ENCODE data around the gene CCDC7. TPM values are rescaled to one million over a fixed set of nuclear protein-coding genes. Genes with fewer than 3 reads are reported as not detected.
"Not testable (repeated sequence)": the region's sequence is repeated elsewhere in the genome, so short reads cannot be mapped to it uniquely, and the experiment has no call there.

CCDC7 gene
- 6.8 and 7.6 TPM in 2 replicates for total RNA-seq (2012; rRNA removed)

- H3K4me2 ChIP-seq (ENCODE audit: low read length), result peak within 1 kb of the TSS; percentile 98
- H3K4me1 ChIP-seq (ENCODE audit: control insufficient read depth, insufficient read depth, low read length), result peaks cover 11% of the 10 kb centered on the region
- H3K4me3 ChIP-seq (ENCODE audit: low read length), result peak within 1 kb of the TSS; percentile 96
- H3K9ac ChIP-seq (ENCODE audit: low read depth, low read length), result peak within 1 kb of the TSS; percentile 95
- no peaks in the 10 kb centered on the region for H3K36me3 ChIP-seq (ENCODE audit: insufficient read depth, low read length)
- H3K9me3 ChIP-seq (replicated peaks; ENCODE audit: low read length), result no peaks in the 10 kb centered on the region
- peaks cover 11% of the 10 kb centered on the region for H3K27me3 ChIP-seq (ENCODE audit: control insufficient read depth, insufficient read depth, low read length)
These were observed at the start of gene CCDC7 for GRCh38 chr10:32445740-32446535. Gene CCDC7, plus strand, starts transcription at chr10:32446140. Its CDS starts 5,503 bp downstream, at chr10:32451643.

GRCh38 chr10:32397163-32397562, 48.8 kb upstream of the CCDC7 start:
- not testable (repeated sequence) for H3K9ac ChIP-seq (ENCODE audit: low read depth, low read length); H3K4me2 ChIP-seq (ENCODE audit: low read length); H3K27me3 ChIP-seq (ENCODE audit: control insufficient read depth, insufficient read depth, low read length); H3K4me3 ChIP-seq (ENCODE audit: low read length); H3K36me3 ChIP-seq (ENCODE audit: insufficient read depth, low read length); H3K4me1 ChIP-seq (ENCODE audit: control insufficient read depth, insufficient read depth, low read length); H3K9me3 ChIP-seq (replicated peaks; ENCODE audit: low read length)

GRCh38 chr10:32399720-32400119, 46.2 kb upstream of the CCDC7 start:
- not testable (repeated sequence) for H3K9ac ChIP-seq (ENCODE audit: low read depth, low read length)

GRCh38 chr10:32400961-32401360, 45.0 kb upstream of the CCDC7 start:
- Histone ChIP-seq H3K9ac (ENCODE audit: low read depth, low read length) (no peak overlapping the region), H3K36me3 (ENCODE audit: insufficient read depth, low read length) (no peaks in the 10 kb centered on the region), H3K4me3 (ENCODE audit: low read length) (no peak overlapping the region), H3K27me3 (ENCODE audit: control insufficient read depth, insufficient read depth, low read length) (no peaks in the 10 kb centered on the region), H3K4me2 (ENCODE audit: low read length) (no peak overlapping the region), H3K4me1 (ENCODE audit: control insufficient read depth, insufficient read depth, low read length) (no peaks in the 10 kb centered on the region), H3K9me3 (replicated peaks; ENCODE audit: low read length) (no peaks in the 10 kb centered on the region)

More at GRCh38 chr10:32399720-32400119, 46.2 kb upstream of the CCDC7 start:
- not testable (repeated sequence) for H3K9me3 ChIP-seq (replicated peaks; ENCODE audit: low read length); H3K4me1 ChIP-seq (ENCODE audit: control insufficient read depth, insufficient read depth, low read length); H3K36me3 ChIP-seq (ENCODE audit: insufficient read depth, low read length); H3K27me3 ChIP-seq (ENCODE audit: control insufficient read depth, insufficient read depth, low read length); H3K4me3 ChIP-seq (ENCODE audit: low read length); H3K4me2 ChIP-seq (ENCODE audit: low read length)

GRCh38 chr10:32402499-32402898, 43.4 kb upstream of the CCDC7 start:
- no peak overlapping the region for H3K4me2 ChIP-seq (ENCODE audit: low read length)

GRCh38 chr10:32403091-32403490, 42.8 kb upstream of the CCDC7 start:
- Histone ChIP-seq H3K36me3 (ENCODE audit: insufficient read depth, low read length) (no peaks in the 10 kb centered on the region), H3K27me3 (ENCODE audit: control insufficient read depth, insufficient read depth, low read length) (no peaks in the 10 kb centered on the region), H3K9me3 (replicated peaks; ENCODE audit: low read length) (no peaks in the 10 kb centered on the region)

More at GRCh38 chr10:32402499-32402898, 43.4 kb upstream of the CCDC7 start:
- H3K9ac ChIP-seq (ENCODE audit: low read depth, low read length), result no peak overlapping the region
- H3K27me3 ChIP-seq (ENCODE audit: control insufficient read depth, insufficient read depth, low read length), result no peaks in the 10 kb centered on the region
- no peaks in the 10 kb centered on the region for H3K36me3 ChIP-seq (ENCODE audit: insufficient read depth, low read length)
- H3K4me3 ChIP-seq (ENCODE audit: low read length), result no peak overlapping the region
- H3K4me1 ChIP-seq (ENCODE audit: control insufficient read depth, insufficient read depth, low read length), result no peaks in the 10 kb centered on the region
- no peaks in the 10 kb centered on the region for H3K9me3 ChIP-seq (replicated peaks; ENCODE audit: low read length)

GRCh38 chr10:32408690-32409089, 37.2 kb upstream of the CCDC7 start:
- Histone ChIP-seq H3K27me3 (ENCODE audit: control insufficient read depth, insufficient read depth, low read length) (no peaks in the 10 kb centered on the region), H3K4me1 (ENCODE audit: control insufficient read depth, insufficient read depth, low read length) (peaks cover 12% of the 10 kb centered on the region), H3K4me2 (ENCODE audit: low read length) (no peak overlapping the region), H3K9me3 (replicated peaks; ENCODE audit: low read length) (no peaks in the 10 kb centered on the region), H3K36me3 (ENCODE audit: insufficient read depth, low read length) (no peaks in the 10 kb centered on the region), H3K4me3 (ENCODE audit: low read length) (no peak overlapping the region), H3K9ac (ENCODE audit: low read depth, low read length) (no peak overlapping the region)

More at GRCh38 chr10:32403091-32403490, 42.8 kb upstream of the CCDC7 start:
- no peaks in the 10 kb centered on the region for H3K4me1 ChIP-seq (ENCODE audit: control insufficient read depth, insufficient read depth, low read length)
- no peak overlapping the region for H3K4me3 ChIP-seq (ENCODE audit: low read length)
- no peak overlapping the region for H3K4me2 ChIP-seq (ENCODE audit: low read length)
- H3K9ac ChIP-seq (ENCODE audit: low read depth, low read length), result no peak overlapping the region

- Histone ChIP-seq H3K27me3 (ENCODE audit: control insufficient read depth, insufficient read depth, low read length) (no peaks in the 10 kb centered on the region), H3K9me3 (replicated peaks; ENCODE audit: low read length) (no peaks in the 10 kb centered on the region), H3K4me1 (ENCODE audit: control insufficient read depth, insufficient read depth, low read length) (peaks cover 15% of the 10 kb centered on the region), H3K9ac (ENCODE audit: low read depth, low read length) (no peak overlapping the region), H3K36me3 (ENCODE audit: insufficient read depth, low read length) (no peaks in the 10 kb centered on the region), H3K4me2 (ENCODE audit: low read length) (no peak overlapping the region), H3K4me3 (ENCODE audit: low read length) (no peak overlapping the region)
These were observed 36.2 kb upstream of the CCDC7 start for GRCh38 chr10:32409741-32410140.

- Histone ChIP-seq H3K4me2 (ENCODE audit: low read length) (no peak overlapping the region), H3K4me3 (ENCODE audit: low read length) (no peak overlapping the region), H3K36me3 (ENCODE audit: insufficient read depth, low read length) (no peaks in the 10 kb centered on the region), H3K9ac (ENCODE audit: low read depth, low read length) (no peak overlapping the region), H3K27me3 (ENCODE audit: control insufficient read depth, insufficient read depth, low read length) (no peaks in the 10 kb centered on the region), H3K4me1 (ENCODE audit: control insufficient read depth, insufficient read depth, low read length) (peaks cover 15% of the 10 kb centered on the region), H3K9me3 (replicated peaks; ENCODE audit: low read length) (no peaks in the 10 kb centered on the region)
These were observed 35.4 kb upstream of the CCDC7 start for GRCh38 chr10:32410569-32410968.

- Histone ChIP-seq H3K9me3 (replicated peaks; ENCODE audit: low read length) (no peaks in the 10 kb centered on the region), H3K4me2 (ENCODE audit: low read length) (no peak overlapping the region), H3K4me3 (ENCODE audit: low read length) (no peak overlapping the region), H3K9ac (ENCODE audit: low read depth, low read length) (no peak overlapping the region), H3K36me3 (ENCODE audit: insufficient read depth, low read length) (no peaks in the 10 kb centered on the region), H3K4me1 (ENCODE audit: control insufficient read depth, insufficient read depth, low read length) (peaks cover 15% of the 10 kb centered on the region), H3K27me3 (ENCODE audit: control insufficient read depth, insufficient read depth, low read length) (no peaks in the 10 kb centered on the region)
These were observed 34.0 kb upstream of the CCDC7 start for GRCh38 chr10:32411797-32412498.

- no peak overlapping the region for H3K9ac ChIP-seq (ENCODE audit: low read depth, low read length)
- no peak overlapping the region for H3K4me3 ChIP-seq (ENCODE audit: low read length)
- H3K9me3 ChIP-seq (replicated peaks; ENCODE audit: low read length), result no peaks in the 10 kb centered on the region
- no peak overlapping the region for H3K4me2 ChIP-seq (ENCODE audit: low read length)
- no peaks in the 10 kb centered on the region for H3K36me3 ChIP-seq (ENCODE audit: insufficient read depth, low read length)
- H3K4me1 ChIP-seq (ENCODE audit: control insufficient read depth, insufficient read depth, low read length), result peaks cover 15% of the 10 kb centered on the region
- H3K27me3 ChIP-seq (ENCODE audit: control insufficient read depth, insufficient read depth, low read length), result no peaks in the 10 kb centered on the region
These were observed 33.5 kb upstream of the CCDC7 start for GRCh38 chr10:32412499-32412853.
